OCI-LY3 (cell line): ENCODE measurements around the gene LYRM7.
"Not testable (repeated sequence)": the region's sequence is repeated elsewhere in the genome, so short reads cannot be mapped to it uniquely, and the experiment has no call there.

Experiments
- H2AFZ ChIP-seq: fragments of 200-600, 300-600 bp; shearing (Covaris generic); 2 replicates; pipeline ENCODE4 v1.6.0; 2014; ENCODE audit warnings: antibody characterized with exemption, low read depth, low read length
- H3K27ac ChIP-seq: fragments of 200-600, 300-600 bp; sonication (generic); 2 replicates; pipeline ENCODE4 v1.5.1; 2014; ENCODE audit warnings: mild to moderate bottlenecking, low read length, moderate library complexity, mixed read lengths
- H3K27me3 ChIP-seq: fragments of 200-600, 300-600 bp; sonication (generic); 2 replicates; pipeline ENCODE4 v1.6.1; 2014; ENCODE audit warnings: low read depth, low read length, mixed read lengths
- H3K36me3 ChIP-seq: fragments of 200-600, 300-600 bp; sonication (generic); replicated peaks from 2 replicates; pipeline ENCODE3; 2014; ENCODE audit warnings: low read depth, low read length, mixed read lengths
- H3K4me1 ChIP-seq: fragments of 300-600, 200-600 bp; sonication (generic); 2 replicates; pipeline ENCODE4 v1.6.1; 2014; ENCODE audit warnings: low read length, mixed read lengths
- H3K4me2 ChIP-seq: fragments of 200-600, 300-600 bp; sonication (generic); 2 replicates; pipeline ENCODE4 v1.6.1; 2014; ENCODE audit warnings: low read length, mixed read lengths
- H3K4me3 ChIP-seq: fragments of 300-600, 200-600 bp; sonication (generic); 2 replicates; pipeline ENCODE4 v1.5.1; 2014; ENCODE audit warnings: antibody characterized with exemption, mild to moderate bottlenecking, low read length, moderate library complexity
- H3K79me2 ChIP-seq: fragments of 300-600, 200-600 bp; shearing (Covaris generic); 2 replicates; pipeline ENCODE4 v1.6.1; 2014; ENCODE audit warnings: mild to moderate bottlenecking, low read length, mixed read lengths
- H3K9ac ChIP-seq: fragments of 300-600, 200-600 bp; shearing (Covaris generic); 2 replicates; pipeline ENCODE4 v1.6.0; 2014; ENCODE audit warnings: mild to moderate bottlenecking, low read length, moderate library complexity
- H3K9me3 ChIP-seq: fragments of 200-600, 300-600 bp; shearing (Covaris generic); 2 replicates; pipeline ENCODE4 v1.6.1; 2014; ENCODE audit warnings: low read length, mixed read lengths; ENCODE audit not compliant: insufficient read depth
- H4K20me1 ChIP-seq: fragments of 200-600, 300-600 bp; sonication (generic); 2 replicates; pipeline ENCODE4 v1.6.1; 2016; ENCODE audit warnings: low read length, mixed read lengths; ENCODE audit not compliant: insufficient read depth
- EZH2phosphoT487 ChIP-seq: fragments of 200-600 bp; shearing (Covaris generic); IDR thresholded peaks from 2 replicates; pipeline ENCODE4 v1.6.1; 2018; ENCODE audit warnings: antibody characterized with exemption, mixed run types, low read depth
- TF ChIP-seq, protein P1 (sequence below): fragments of 200-600, 300-600 bp; sonication (generic); IDR thresholded peaks from 2 replicates; pipeline ENCODE4 v1.5.1; 2014; ENCODE audit warnings: antibody characterized with exemption, low read length, low read depth

The LYRM7 gene

DNA sequence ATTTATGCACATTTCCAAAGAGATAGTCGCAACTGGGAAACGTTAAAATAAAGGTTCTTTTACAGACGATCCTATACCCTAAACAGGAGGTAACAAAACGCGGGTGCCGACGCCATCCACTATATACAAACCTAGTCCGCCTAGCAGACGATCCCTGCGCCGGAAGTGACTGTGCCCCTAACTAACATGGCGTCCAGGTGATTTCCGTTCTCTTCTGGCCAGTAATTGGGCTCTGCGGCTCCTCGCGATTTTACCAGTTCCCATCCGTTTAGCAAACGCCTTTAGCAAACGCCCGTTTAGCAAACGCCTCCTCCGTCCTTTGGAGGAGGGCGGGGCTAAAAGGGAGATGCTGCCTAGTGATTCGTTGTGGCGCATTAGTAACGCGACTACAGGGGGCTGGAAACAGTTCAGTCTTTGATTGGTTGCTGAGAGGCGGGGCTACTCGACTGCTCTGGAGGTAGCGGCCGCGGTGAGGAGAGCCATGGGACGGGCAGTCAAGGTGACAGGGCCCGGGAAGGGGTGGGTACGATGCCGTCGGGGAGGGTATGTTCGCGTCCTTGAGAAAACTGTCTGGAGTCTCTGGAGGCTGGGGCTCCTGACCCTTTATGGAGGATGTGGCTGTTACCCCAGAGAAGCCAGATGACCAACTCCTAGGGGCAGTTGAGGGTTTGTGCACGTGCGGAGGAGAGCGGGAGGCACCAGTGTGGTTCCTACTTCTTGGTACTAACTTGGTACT, at the start of gene LYRM7:
LYRM7 (plus strand) TSS at position 405 of the 736 bp plus-strand sequence; CDS start at position 482, 77 bp downstream.
- Histone ChIP-seq H3K4me3 (peak within 1 kb of the TSS; percentile 97), H2AFZ (peak within 1 kb of the TSS; percentile 34; the same call in 1 of the 2 replicates), H3K9me3 (no peaks in the 10 kb centered on the region), H4K20me1 (no peaks in the 10 kb centered on the region), H3K4me2 (peak within 1 kb of the TSS; percentile 90), H3K4me1 (0 out of 2 replicates have a peak, but pooled peaks cover 7% of the 10 kb centered on the region), H3K27me3 (no peaks in the 10 kb centered on the region), H3K79me2 (peaks cover 20% of the 10 kb centered on the region), H3K27ac (peak within 1 kb of the TSS; percentile 33; the same call in 1 of the 2 replicates), H3K9ac (peak within 1 kb of the TSS; percentile 76), H3K36me3 (no peaks in the 10 kb centered on the region)
- no peak for TF ChIP-seq EZH2phosphoT487
- TF ChIP-seq, protein P1, sequence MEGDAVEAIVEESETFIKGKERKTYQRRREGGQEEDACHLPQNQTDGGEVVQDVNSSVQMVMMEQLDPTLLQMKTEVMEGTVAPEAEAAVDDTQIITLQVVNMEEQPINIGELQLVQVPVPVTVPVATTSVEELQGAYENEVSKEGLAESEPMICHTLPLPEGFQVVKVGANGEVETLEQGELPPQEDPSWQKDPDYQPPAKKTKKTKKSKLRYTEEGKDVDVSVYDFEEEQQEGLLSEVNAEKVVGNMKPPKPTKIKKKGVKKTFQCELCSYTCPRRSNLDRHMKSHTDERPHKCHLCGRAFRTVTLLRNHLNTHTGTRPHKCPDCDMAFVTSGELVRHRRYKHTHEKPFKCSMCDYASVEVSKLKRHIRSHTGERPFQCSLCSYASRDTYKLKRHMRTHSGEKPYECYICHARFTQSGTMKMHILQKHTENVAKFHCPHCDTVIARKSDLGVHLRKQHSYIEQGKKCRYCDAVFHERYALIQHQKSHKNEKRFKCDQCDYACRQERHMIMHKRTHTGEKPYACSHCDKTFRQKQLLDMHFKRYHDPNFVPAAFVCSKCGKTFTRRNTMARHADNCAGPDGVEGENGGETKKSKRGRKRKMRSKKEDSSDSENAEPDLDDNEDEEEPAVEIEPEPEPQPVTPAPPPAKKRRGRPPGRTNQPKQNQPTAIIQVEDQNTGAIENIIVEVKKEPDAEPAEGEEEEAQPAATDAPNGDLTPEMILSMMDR, result no peak

DNA sequence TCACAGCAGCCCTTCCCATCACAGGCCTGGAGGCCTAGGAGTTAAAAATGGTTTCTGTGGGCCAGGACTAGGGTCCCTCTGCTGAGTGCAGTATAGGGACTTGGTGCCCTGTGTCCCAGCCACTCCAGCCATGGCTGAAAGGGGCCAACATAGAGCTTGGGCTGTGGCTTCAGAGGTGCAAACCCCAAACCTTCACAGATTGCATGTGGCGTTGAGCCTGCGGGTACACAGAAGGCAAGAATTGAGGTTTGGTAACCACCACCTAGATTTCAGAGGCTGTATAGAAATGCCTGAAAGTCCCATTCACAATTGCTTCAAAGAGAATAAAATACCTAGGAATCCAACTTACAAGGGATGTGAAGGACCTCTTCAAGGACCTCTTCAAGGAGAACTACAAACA, 43.5 kb upstream of the LYRM7 start:
- H4K20me1 ChIP-seq, result not testable (repeated sequence)

DNA sequence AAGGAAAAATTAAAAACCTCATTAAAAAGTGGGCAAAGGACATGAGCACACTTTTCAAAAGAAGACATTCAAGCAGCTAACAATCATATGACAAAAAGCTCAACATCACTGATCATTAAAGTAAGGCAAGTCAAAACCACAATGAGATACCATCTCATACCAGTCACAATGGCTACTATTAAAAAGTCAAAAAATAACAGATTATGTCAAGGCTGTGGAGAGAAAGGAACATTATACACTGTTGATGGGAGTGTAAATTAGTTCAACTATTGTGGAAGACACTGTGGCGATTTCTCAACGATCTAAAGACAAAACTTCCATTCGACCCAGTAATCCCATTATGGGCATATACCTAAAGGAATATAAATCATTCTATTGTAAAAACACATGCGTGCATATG, 41.4 kb upstream of the LYRM7 start:
- no peaks in the 10 kb centered on the region for H3K36me3 ChIP-seq
- no peaks in the 10 kb centered on the region for H3K9me3 ChIP-seq
- no peaks in the 10 kb centered on the region for H3K27me3 ChIP-seq
- H2AFZ ChIP-seq, result no peak overlapping the region
- H3K79me2 ChIP-seq, result no peaks in the 10 kb centered on the region
- TF ChIP-seq, protein P1, result no peak
- no peak for TF ChIP-seq EZH2phosphoT487
- H3K27ac ChIP-seq, result no peak overlapping the region
- H4K20me1 ChIP-seq, result no peaks in the 10 kb centered on the region
- 0 out of 2 replicates have a peak, but pooled peaks cover 3% of the 10 kb centered on the region for H3K4me1 ChIP-seq
- H3K4me2 ChIP-seq, result no peak overlapping the region
- no peak overlapping the region for H3K4me3 ChIP-seq
- no peak overlapping the region for H3K9ac ChIP-seq

More for the DNA sequence above, 43.5 kb upstream of the LYRM7 start:
- not testable (repeated sequence) for H2AFZ ChIP-seq, H3K36me3 ChIP-seq, H3K27me3 ChIP-seq, H3K9ac ChIP-seq, H3K4me3 ChIP-seq, H3K79me2 ChIP-seq, H3K9me3 ChIP-seq, H3K4me1 ChIP-seq, H3K4me2 ChIP-seq, H3K27ac ChIP-seq

DNA sequence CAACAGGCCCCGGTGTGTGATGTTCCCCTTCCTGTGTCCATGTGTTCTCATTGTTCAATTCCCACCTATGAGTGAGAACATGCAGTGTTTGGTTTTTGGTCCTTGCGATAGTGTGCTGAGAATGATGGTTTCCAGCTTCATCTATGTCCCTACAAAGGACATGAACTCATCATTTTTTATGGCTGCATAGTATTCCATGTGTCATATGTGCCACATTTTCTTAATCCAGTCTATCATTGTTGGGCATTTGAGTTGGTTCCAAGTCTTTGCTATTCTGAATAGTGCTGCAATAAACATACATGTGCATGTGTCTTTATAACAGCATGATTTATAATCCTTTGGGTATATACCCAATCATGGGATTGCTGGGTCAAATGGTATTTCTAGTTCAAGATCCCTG, 37.7 kb upstream of the LYRM7 start:
- H3K4me2 ChIP-seq, H3K36me3 ChIP-seq, H3K27me3 ChIP-seq, H3K79me2 ChIP-seq, H3K9me3 ChIP-seq, H3K4me3 ChIP-seq, H4K20me1 ChIP-seq, H3K27ac ChIP-seq, H3K4me1 ChIP-seq, H3K9ac ChIP-seq, H2AFZ ChIP-seq: not testable (repeated sequence)

DNA sequence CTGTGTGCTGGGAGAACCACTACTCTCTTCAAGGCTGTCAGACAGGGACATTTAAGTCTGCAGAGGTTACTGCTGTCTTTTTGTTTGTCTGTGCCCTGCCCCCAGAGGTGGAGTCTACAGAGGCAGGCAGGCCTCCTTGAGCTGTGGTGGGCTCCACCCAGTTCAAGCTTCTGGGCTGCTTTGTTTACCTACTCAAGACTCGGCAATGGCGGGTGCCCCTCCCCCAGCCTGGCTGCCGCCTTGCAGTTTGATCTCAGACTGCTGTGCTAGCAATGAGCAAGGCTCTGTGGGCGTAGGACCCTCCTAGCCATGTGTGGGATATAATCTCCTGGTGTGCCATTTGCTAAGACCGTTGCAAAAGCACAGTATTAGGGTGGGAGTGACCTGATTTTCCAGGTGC, 32.3 kb upstream of the LYRM7 start:
- H2AFZ ChIP-seq, H3K36me3 ChIP-seq, H3K4me1 ChIP-seq, H3K27ac ChIP-seq, H3K79me2 ChIP-seq, H3K9ac ChIP-seq, H4K20me1 ChIP-seq, H3K4me2 ChIP-seq, H3K27me3 ChIP-seq, H3K9me3 ChIP-seq, H3K4me3 ChIP-seq: not testable (repeated sequence)
